Measurements from ENCODE around the gene MAP3K2. TPM values are rescaled to one million over a fixed set of nuclear protein-coding genes. Genes with fewer than 3 reads are reported as not detected.

Gene MAP3K2
- total RNA-seq, 1 donor, result 24.8 TPM

- peak; percentile 65 to 88 (median 83) for DNase-seq (ENCODE audit: low read depth in 2 of 3, low spot score in 2 of 3)
These were observed 766 bp downstream of the MAP3K2 start for GRCh38 chr2:127386764-127387654.

GRCh38 chr2:127386246-127386645, 1.5 kb downstream of the MAP3K2 start:
- no peak for DNase-seq (ENCODE audit: low read depth in 2 of 3, low spot score in 2 of 3)

GRCh38 chr2:127384529-127384928, 3.2 kb downstream of the MAP3K2 start:
- DNase-seq (ENCODE audit: low read depth in 2 of 3, low spot score in 2 of 3), result no peak

- no peak for DNase-seq (ENCODE audit: low read depth in 2 of 3, low spot score in 2 of 3)
These were observed 4.9 kb downstream of the MAP3K2 start for GRCh38 chr2:127382831-127383230.

- DNase-seq (ENCODE audit: low read depth in 2 of 3, low spot score in 2 of 3), result no peak
These were observed 6.0 kb downstream of the MAP3K2 start for GRCh38 chr2:127381762-127382161.

GRCh38 chr2:127379712-127380355, 7.9 kb downstream of the MAP3K2 start:
- DNase-seq (ENCODE audit: low read depth in 2 of 3, low spot score in 2 of 3), result no peak

- DNase-seq (ENCODE audit: low read depth in 2 of 3, low spot score in 2 of 3), result no peak
These were observed 9.1 kb downstream of the MAP3K2 start for GRCh38 chr2:127378720-127379119.

GRCh38 chr2:127377262-127377661, 10.5 kb downstream of the MAP3K2 start:
- DNase-seq (ENCODE audit: low read depth in 2 of 3, low spot score in 2 of 3), result no peak

GRCh38 chr2:127376257-127376656, 11.5 kb downstream of the MAP3K2 start:
- DNase-seq (ENCODE audit: low read depth in 2 of 3, low spot score in 2 of 3), result no peak

GRCh38 chr2:127373362-127374083, 14.3 kb downstream of the MAP3K2 start:
- peak in 1 of 3 donors; percentile 32 for DNase-seq (ENCODE audit: low read depth in 2 of 3, low spot score in 2 of 3)

GRCh38 chr2:127371037-127371436, 16.7 kb downstream of the MAP3K2 start:
- DNase-seq (ENCODE audit: low read depth in 2 of 3, low spot score in 2 of 3), result no peak

GRCh38 chr2:127370010-127370409, 17.8 kb downstream of the MAP3K2 start:
- no peak for DNase-seq (ENCODE audit: low read depth in 2 of 3, low spot score in 2 of 3)

GRCh38 chr2:127365211-127365643, 22.5 kb downstream of the MAP3K2 start:
- no peak for DNase-seq (ENCODE audit: low read depth in 2 of 3, low spot score in 2 of 3)

- no peak for DNase-seq (ENCODE audit: low read depth in 2 of 3, low spot score in 2 of 3)
These were observed 24.8 kb downstream of the MAP3K2 start for GRCh38 chr2:127362971-127363370.

- no peak for DNase-seq (ENCODE audit: low read depth in 2 of 3, low spot score in 2 of 3)
These were observed 25.6 kb downstream of the MAP3K2 start for GRCh38 chr2:127361929-127362885.

GRCh38 chr2:127360242-127360641, 27.5 kb downstream of the MAP3K2 start:
- DNase-seq (ENCODE audit: low read depth in 2 of 3, low spot score in 2 of 3), result no peak

GRCh38 chr2:127359520-127359919, 28.3 kb downstream of the MAP3K2 start:
- DNase-seq (ENCODE audit: low read depth in 2 of 3, low spot score in 2 of 3), result no peak

- DNase-seq (ENCODE audit: low read depth in 2 of 3, low spot score in 2 of 3), result no peak
These were observed 28.8 kb downstream of the MAP3K2 start for GRCh38 chr2:127358971-127359370.

GRCh38 chr2:127358044-127358443, 29.7 kb downstream of the MAP3K2 start:
- no peak for DNase-seq (ENCODE audit: low read depth in 2 of 3, low spot score in 2 of 3)

- no peak for DNase-seq (ENCODE audit: low read depth in 2 of 3, low spot score in 2 of 3)
These were observed 30.2 kb downstream of the MAP3K2 start for GRCh38 chr2:127357591-127357990.
